Measurements from ENCODE around the gene BACE1-AS. TPM values are rescaled to one million over a fixed set of nuclear protein-coding genes. Genes with fewer than 3 reads are reported as not detected.

BACE1-AS gene
- total RNA-seq, 2 experiments from 2014 or later = 3.2 to 4.0 TPM

DNA sequence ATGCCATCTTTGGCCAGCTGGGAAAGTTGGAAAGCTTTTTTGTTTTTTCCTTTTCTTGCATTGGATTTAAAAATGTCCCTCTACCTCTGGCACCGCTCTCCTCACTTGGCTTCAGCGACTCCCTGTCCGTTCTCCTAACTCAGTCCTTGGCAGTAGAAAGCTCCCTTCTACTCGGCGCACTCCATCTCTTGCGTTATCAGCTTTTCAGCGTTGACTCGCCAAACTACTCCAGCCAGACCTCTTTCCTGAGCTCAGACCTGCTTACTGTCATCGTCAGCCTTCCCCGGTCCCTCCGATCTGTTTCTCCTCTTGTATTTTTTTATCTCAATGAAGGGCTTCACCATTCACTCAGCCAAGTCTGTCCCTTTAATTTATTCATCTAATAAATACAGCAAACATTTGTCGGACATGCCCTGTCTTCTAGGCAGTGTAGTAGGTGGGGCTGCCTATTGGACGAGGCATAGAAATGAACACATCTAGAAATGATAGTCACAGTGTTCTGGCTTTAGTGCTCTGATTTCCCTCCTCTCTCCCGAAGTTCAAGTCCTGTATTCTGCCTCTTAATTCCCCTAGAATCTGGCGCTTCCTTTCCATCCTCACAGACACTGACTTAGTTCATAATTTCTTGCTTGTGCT lies 37.3 kb downstream of the BACE1-AS start:
- peak; percentile 20 for DNase-seq
- Mint-ChIP-seq H3K4me3 (no peak overlapping the region), H3K9me3 (no peaks in the 10 kb centered on the region), H3K27me3 (no peaks in the 10 kb centered on the region), H3K4me1 (ENCODE audit: low read depth) (peaks cover 7% of the 10 kb centered on the region), H3K27ac (no peak overlapping the region), H3K36me3 (ENCODE audit: low read depth) (no peaks in the 10 kb centered on the region)
- ATAC-seq = no peak
- intact Hi-C loops (cut with micrococcal nuclease) = no loop called here
- TF ChIP-seq, protein P1, sequence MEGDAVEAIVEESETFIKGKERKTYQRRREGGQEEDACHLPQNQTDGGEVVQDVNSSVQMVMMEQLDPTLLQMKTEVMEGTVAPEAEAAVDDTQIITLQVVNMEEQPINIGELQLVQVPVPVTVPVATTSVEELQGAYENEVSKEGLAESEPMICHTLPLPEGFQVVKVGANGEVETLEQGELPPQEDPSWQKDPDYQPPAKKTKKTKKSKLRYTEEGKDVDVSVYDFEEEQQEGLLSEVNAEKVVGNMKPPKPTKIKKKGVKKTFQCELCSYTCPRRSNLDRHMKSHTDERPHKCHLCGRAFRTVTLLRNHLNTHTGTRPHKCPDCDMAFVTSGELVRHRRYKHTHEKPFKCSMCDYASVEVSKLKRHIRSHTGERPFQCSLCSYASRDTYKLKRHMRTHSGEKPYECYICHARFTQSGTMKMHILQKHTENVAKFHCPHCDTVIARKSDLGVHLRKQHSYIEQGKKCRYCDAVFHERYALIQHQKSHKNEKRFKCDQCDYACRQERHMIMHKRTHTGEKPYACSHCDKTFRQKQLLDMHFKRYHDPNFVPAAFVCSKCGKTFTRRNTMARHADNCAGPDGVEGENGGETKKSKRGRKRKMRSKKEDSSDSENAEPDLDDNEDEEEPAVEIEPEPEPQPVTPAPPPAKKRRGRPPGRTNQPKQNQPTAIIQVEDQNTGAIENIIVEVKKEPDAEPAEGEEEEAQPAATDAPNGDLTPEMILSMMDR (IDR thresholded peaks at IDR 0.05) = no peak
- ChIA-PET POLR2A (interaction anchor here (0.6 to 1.2 kb wide), 2 partner anchors 14 to 98 kb away, joined by 3 to 6 read pairs; no protein-coding TSS in a partner anchor), CTCF (interaction anchor here (0.8 to 2.3 kb wide), 5 partner anchors 12 to 147 kb away, joined by 3 to 10 read pairs (median 4); partner anchors contain the start of genes BACE1 and PCSK7)

DNA sequence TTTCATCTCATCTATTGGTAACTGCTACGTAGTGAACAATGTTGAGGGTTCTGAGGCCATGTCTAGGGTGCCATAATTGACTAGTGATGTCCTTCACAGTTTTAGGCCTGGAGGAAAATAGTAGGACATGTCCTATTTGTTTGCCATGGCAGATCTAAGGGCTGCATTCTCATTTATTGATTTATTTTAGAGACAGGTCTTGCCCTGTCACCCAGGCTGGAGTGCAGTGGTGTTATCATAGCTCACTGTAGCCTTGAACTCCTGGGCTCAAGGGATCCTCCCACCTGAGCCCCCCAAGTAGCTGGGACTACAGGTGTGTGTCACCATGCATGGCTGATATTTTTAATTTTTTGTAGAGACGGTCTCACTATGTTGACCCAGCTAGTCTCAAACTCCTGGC lies 41.7 kb downstream of the BACE1-AS start:
- H3K4me3 Mint-ChIP-seq = no peak overlapping the region
- TF ChIP-seq, protein P1 (IDR thresholded peaks at IDR 0.05) = no peak
- no peak overlapping the region for H3K27ac Mint-ChIP-seq
- no peaks in the 10 kb centered on the region for H3K27me3 Mint-ChIP-seq
- H3K9me3 Mint-ChIP-seq = no peaks in the 10 kb centered on the region
- ChIA-PET POLR2A (no interaction called here), CTCF (interaction anchor here (1.0 to 1.1 kb wide), 2 partner anchors 14 to 16 kb away, joined by 3 read pairs; no protein-coding TSS in a partner anchor)
- H3K36me3 Mint-ChIP-seq (ENCODE audit: low read depth) = peaks cover 2% of the 10 kb centered on the region
- intact Hi-C loops (cut with micrococcal nuclease) = no loop called here
- no peak for ATAC-seq
- DNase-seq = no peak
- H3K4me1 Mint-ChIP-seq (ENCODE audit: low read depth) = peaks cover 5% of the 10 kb centered on the region

DNA sequence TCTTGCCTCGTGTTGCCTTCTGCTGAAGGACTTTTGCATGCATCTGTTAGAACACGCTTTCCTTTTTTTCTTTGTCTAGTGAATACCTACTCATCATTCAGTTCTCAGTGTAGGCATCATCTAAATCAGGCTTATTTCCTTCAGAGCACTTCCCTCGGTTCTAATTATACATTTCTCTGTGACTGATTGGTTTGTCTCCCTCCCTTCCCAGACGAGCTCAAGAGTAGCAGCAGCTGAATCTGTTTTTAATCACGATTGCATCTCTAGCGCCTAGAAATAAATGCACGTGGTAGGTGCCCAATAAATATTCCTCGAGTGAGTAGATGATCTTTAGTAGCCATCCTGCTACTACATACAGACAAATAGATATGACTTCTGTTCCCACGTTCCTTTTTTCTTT lies 42.8 kb downstream of the BACE1-AS start:
- Mint-ChIP-seq H3K9me3 (no peaks in the 10 kb centered on the region), H3K27ac (no peak overlapping the region), H3K27me3 (no peaks in the 10 kb centered on the region), H3K36me3 (ENCODE audit: low read depth) (peaks cover 6% of the 10 kb centered on the region), H3K4me3 (no peak overlapping the region), H3K4me1 (ENCODE audit: low read depth) (peaks cover 5% of the 10 kb centered on the region)
- no peak for DNase-seq
- intact Hi-C loops (cut with micrococcal nuclease) = no loop called here
- TF ChIP-seq, protein P1 (IDR thresholded peaks at IDR 0.05) = no peak
- CTCF ChIA-PET = no interaction called here
- POLR2A ChIA-PET = no interaction called here
- ATAC-seq = no peak

DNA sequence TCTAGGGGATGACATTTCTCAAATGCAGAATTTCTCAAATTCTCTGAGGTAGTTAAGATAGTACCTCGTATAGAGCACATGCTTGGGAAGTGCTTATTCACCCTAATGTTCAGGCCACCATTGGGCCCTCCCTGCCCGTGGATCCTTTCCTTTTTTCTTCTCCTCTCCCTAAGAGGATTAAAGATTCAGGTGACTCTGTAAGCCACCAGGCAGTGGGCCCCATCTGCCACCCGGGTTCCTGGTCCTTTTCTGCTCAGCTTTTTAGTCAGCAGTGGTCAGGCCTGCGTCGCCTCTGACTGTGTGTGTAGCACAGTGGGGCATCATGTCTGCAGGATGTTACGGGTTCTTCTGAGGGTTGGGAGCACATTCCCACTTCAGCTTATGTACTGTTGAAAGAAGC lies 43.8 kb downstream of the BACE1-AS start:
- TF ChIP-seq, protein P1 (IDR thresholded peaks at IDR 0.05) = no peak
- ChIA-PET CTCF (no interaction called here), POLR2A (no interaction called here)
- intact Hi-C loops (cut with micrococcal nuclease) = no loop called here
- H3K9me3 Mint-ChIP-seq = no peaks in the 10 kb centered on the region
- H3K4me1 Mint-ChIP-seq (ENCODE audit: low read depth) = peaks cover 4% of the 10 kb centered on the region
- H3K4me3 Mint-ChIP-seq = no peak overlapping the region
- no peaks in the 10 kb centered on the region for H3K27me3 Mint-ChIP-seq
- ATAC-seq (no peak), DNase-seq (no peak)
- no peak overlapping the region for H3K27ac Mint-ChIP-seq
- peaks cover 6% of the 10 kb centered on the region for H3K36me3 Mint-ChIP-seq (ENCODE audit: low read depth)

DNA sequence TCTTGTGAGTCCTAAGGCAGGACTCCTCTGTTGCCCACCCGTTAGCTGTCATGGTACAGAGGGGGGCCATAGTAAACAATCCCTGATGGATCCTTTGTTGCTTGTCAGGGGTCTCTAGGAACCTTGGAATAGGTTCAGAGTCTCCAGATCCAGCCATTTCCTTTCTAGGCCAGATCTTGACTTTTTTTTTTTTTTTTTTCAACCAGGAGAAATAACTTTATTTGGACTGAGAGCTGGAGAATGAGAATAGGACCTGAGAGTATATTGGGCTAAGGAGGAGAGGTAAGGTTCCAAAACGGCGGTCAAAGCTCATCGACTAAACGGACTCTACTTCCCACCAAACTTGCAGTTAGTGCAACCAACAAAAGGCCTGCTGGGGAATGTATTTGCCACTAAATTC lies 44.3 kb downstream of the BACE1-AS start:
- Mint-ChIP-seq H3K36me3 (ENCODE audit: low read depth) (peaks cover 10% of the 10 kb centered on the region), H3K4me1 (ENCODE audit: low read depth) (peaks cover 1% of the 10 kb centered on the region), H3K27me3 (no peaks in the 10 kb centered on the region), H3K27ac (no peak overlapping the region), H3K4me3 (no peak overlapping the region), H3K9me3 (no peaks in the 10 kb centered on the region)
- ChIA-PET POLR2A (no interaction called here), CTCF (no interaction called here)
- no peak for ATAC-seq
- DNase-seq = no peak
- TF ChIP-seq, protein P1 (IDR thresholded peaks at IDR 0.05) = no peak
- intact Hi-C loops (cut with micrococcal nuclease) = no loop called here

Measured in activated CD8-positive, alpha-beta T cell treated with anti-CD3 and anti-CD28 coated beads for 36 hours (primary cell).